Body of pancreas (tissue), 4 donors: Measurements from ENCODE around the gene CEP112. TPM values are rescaled to one million over a fixed set of nuclear protein-coding genes. Genes with fewer than 3 reads are reported as not detected.

Source experiments
- ATAC-seq: fragments of 150-250 bp; one replicate; pipeline ENCODE4 v1.9.1; 2016
- DNase-seq, 4 donors: peaks; one replicate each; pipeline ENCODE4 v3.0.0-alpha.2; 2019
- H3K27ac ChIP-seq, 4 donors: fragments of 200-600 bp; sonication (generic); 1 replicate in 3 of 4; 2 replicates in 1 of 4; pipeline versions ENCODE4 v1.5.1 to v1.6.1; 2016 to 2019; ENCODE audit warnings: mild to moderate bottlenecking in 1 of 4, mixed read lengths in 1 of 4, moderate library complexity in 1 of 4
- H3K27me3 ChIP-seq, 2 donors: fragments of 200-600 bp; sonication (generic); one replicate each; pipeline ENCODE4 v1.6.0; 2016; ENCODE audit warnings: mild to moderate bottlenecking in 1 of 2
- H3K36me3 ChIP-seq, 2 donors: fragments of 200-600 bp; sonication (generic); replicated peaks in 1 of 2; 2 replicates each; pipeline ENCODE4 v1.5.1; 2016; ENCODE audit warnings: low read depth in 2 of 2; ENCODE audit not compliant: insufficient read depth in 1 of 2
- H3K4me1 ChIP-seq: fragments of 200-600 bp; sonication (generic); one replicate; pipeline ENCODE4 v1.6.0; 2016
- H3K4me3 ChIP-seq, 2 donors: fragments of 200-600 bp; sonication (generic); 1 replicate in 1 of 2; 2 replicates in 1 of 2; pipeline ENCODE4 v1.5.1; 2016 to 2019
- H3K9me3 ChIP-seq, 3 donors: fragments of 200-600 bp; sonication (generic); 1 replicate in 2 of 3; 2 replicates in 1 of 3; pipeline ENCODE4 v1.5.1; 2016
- CTCF ChIP-seq, 7 experiments: fragments of 450-650 bp in 4 of 7; fragments of 200-600 bp in 3 of 7; sonication (generic) in 3 of 7; IDR thresholded peaks; one replicate each; pipeline ENCODE4 v1.5.1; 2016 to 2019; ENCODE audit warnings: antibody characterized with exemption in 7 of 7
- POLR2A ChIP-seq, 3 donors: fragments of 450-650 bp; IDR thresholded peaks; one replicate each; pipeline ENCODE4 v1.6.1; 2016; ENCODE audit warnings: antibody characterized with exemption in 3 of 3, mild to moderate bottlenecking in 2 of 3
- WGBS, 2 donors: methylation state at CpG; one replicate each; pipeline ENCODE4 v1.1.5; 2017; 5-methylcytosine and 5-hydroxymethylcytosine counted together
- intact Hi-C: fragments of 100-400 bp; cut with DNase I; formaldehyde crosslinking; loops from one replicate; pipeline ENCODE4 v1.15.1; 2023
- total RNA-seq, 2 donors: library from RNA; depleted of rRNA; stranded (reverse); fragments of >200 nt; gene quantifications; one replicate each; pipeline ENCODE4 v1.1.0, GENCODE V29; 2016

CEP112 gene
- total RNA-seq, 2 donors from 2014 or later, result 5.2 to 10.2 TPM

- Histone ChIP-seq H3K4me1 (no peaks in the 10 kb centered on the region), H3K36me3 (no peaks in the 10 kb centered on the region), H3K27ac (no peak overlapping the region), H3K4me3 (no peak overlapping the region), H3K9me3 (no peaks in the 10 kb centered on the region), H3K27me3 (no peaks in the 10 kb centered on the region)
- 81 to 84% methylated on average over 3 of the region's 3 CpGs for WGBS, 2 donors
- intact Hi-C loops, result no loop called here
- DNase-seq, result no peak
- ATAC-seq, result no peak
- no peak for TF ChIP-seq POLR2A (IDR thresholded peaks at IDR 0.05)
- no peak for TF ChIP-seq CTCF (IDR thresholded peaks at IDR 0.05)
These were observed 93.9 kb downstream of the CEP112 start for GRCh38 chr17:66098040-66098439.

- Histone ChIP-seq H3K9me3 (no peaks in the 10 kb centered on the region), H3K27ac (no peak overlapping the region), H3K27me3 (no peaks in the 10 kb centered on the region), H3K4me1 (no peaks in the 10 kb centered on the region), H3K4me3 (no peak overlapping the region), H3K36me3 (no peaks in the 10 kb centered on the region)
- ATAC-seq, result no peak
- intact Hi-C loops, result no loop called here
- no peak for DNase-seq
- 93% methylated on average over 4 of the region's 4 CpGs for WGBS, 2 donors
- no peak for TF ChIP-seq CTCF (IDR thresholded peaks at IDR 0.05)
- TF ChIP-seq POLR2A (IDR thresholded peaks at IDR 0.05), result no peak
These were observed 97.2 kb downstream of the CEP112 start for GRCh38 chr17:66094727-66095126.

GRCh38 chr17:66091445-66092080 lies 100.4 kb downstream of the CEP112 start:
- no peak for TF ChIP-seq CTCF (IDR thresholded peaks at IDR 0.05)
- TF ChIP-seq POLR2A (IDR thresholded peaks at IDR 0.05), result no peak
- ATAC-seq, result no peak
- no peak overlapping the region for H3K4me3 ChIP-seq
- WGBS, 2 donors, result 86 to 92% methylated on average over 3 of the region's 3 CpGs
- intact Hi-C loops, result no loop called here
- H3K9me3 ChIP-seq, result no peaks in the 10 kb centered on the region
- DNase-seq, result no peak
- no peak overlapping the region for H3K27ac ChIP-seq
- H3K36me3 ChIP-seq, result no peaks in the 10 kb centered on the region
- H3K4me1 ChIP-seq, result no peaks in the 10 kb centered on the region
- H3K27me3 ChIP-seq, result no peaks in the 10 kb centered on the region

GRCh38 chr17:66089764-66090163 lies 102.2 kb downstream of the CEP112 start:
- Histone ChIP-seq H3K9me3 (no peaks in the 10 kb centered on the region), H3K4me1 (no peaks in the 10 kb centered on the region), H3K27ac (no peak overlapping the region), H3K4me3 (no peak overlapping the region), H3K27me3 (no peaks in the 10 kb centered on the region), H3K36me3 (no peaks in the 10 kb centered on the region)
- no peak for DNase-seq
- ATAC-seq, result no peak
- intact Hi-C loops, result no loop called here
- TF ChIP-seq CTCF (IDR thresholded peaks at IDR 0.05), result no peak
- no peak for TF ChIP-seq POLR2A (IDR thresholded peaks at IDR 0.05)
- WGBS, 2 donors, result 96 to 100% methylated on average over 1 of the region's 1 CpG

GRCh38 chr17:66088173-66088572 lies 103.8 kb downstream of the CEP112 start:
- DNase-seq (no peak), ATAC-seq (no peak)
- Histone ChIP-seq H3K36me3 (no peaks in the 10 kb centered on the region), H3K4me1 (no peaks in the 10 kb centered on the region), H3K27me3 (no peaks in the 10 kb centered on the region), H3K4me3 (no peak overlapping the region), H3K9me3 (no peaks in the 10 kb centered on the region), H3K27ac (no peak overlapping the region)
- intact Hi-C loops, result no loop called here
- TF ChIP-seq POLR2A (IDR thresholded peaks at IDR 0.05) (no peak), CTCF (IDR thresholded peaks at IDR 0.05) (no peak)
- 90 to 100% methylated on average over 3 to 4 of the region's 4 CpGs for WGBS, 2 donors
